Loucy (cell line): ENCODE data around the gene EME2.

Experiments used
- EZH2phosphoT487 ChIP-seq: fragments of 200-600 bp; IDR thresholded peaks from 2 replicates; pipeline ENCODE4 v1.6.1; 2018; ENCODE audit warnings: antibody characterized with exemption, mild to moderate bottlenecking, moderate library complexity, borderline replicate concordance
- TF ChIP-seq, protein P1 (sequence below): fragments of 200-600 bp; sonication (generic); conservative IDR thresholded peaks from 2 replicates; pipeline ENCODE4 v1.5.1; 2014; ENCODE audit warnings: mild to moderate bottlenecking, antibody characterized with exemption, low read length

GRCh38 chr16:1768061-1768766, 4.4 kb upstream of the EME2 start:
- TF ChIP-seq, protein P1, sequence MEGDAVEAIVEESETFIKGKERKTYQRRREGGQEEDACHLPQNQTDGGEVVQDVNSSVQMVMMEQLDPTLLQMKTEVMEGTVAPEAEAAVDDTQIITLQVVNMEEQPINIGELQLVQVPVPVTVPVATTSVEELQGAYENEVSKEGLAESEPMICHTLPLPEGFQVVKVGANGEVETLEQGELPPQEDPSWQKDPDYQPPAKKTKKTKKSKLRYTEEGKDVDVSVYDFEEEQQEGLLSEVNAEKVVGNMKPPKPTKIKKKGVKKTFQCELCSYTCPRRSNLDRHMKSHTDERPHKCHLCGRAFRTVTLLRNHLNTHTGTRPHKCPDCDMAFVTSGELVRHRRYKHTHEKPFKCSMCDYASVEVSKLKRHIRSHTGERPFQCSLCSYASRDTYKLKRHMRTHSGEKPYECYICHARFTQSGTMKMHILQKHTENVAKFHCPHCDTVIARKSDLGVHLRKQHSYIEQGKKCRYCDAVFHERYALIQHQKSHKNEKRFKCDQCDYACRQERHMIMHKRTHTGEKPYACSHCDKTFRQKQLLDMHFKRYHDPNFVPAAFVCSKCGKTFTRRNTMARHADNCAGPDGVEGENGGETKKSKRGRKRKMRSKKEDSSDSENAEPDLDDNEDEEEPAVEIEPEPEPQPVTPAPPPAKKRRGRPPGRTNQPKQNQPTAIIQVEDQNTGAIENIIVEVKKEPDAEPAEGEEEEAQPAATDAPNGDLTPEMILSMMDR = no peak
- no peak for TF ChIP-seq EZH2phosphoT487
